ENCODE measurements around the gene SLC16A13. TPM values are rescaled to one million over a fixed set of nuclear protein-coding genes. Genes with fewer than 3 reads are reported as not detected.

SLC16A13 gene
- total and polyA plus RNA-seq, 4 donors = 2.3 to 43.2 (median 29.9) TPM

- TF ChIP-seq HNF4G (IDR thresholded peaks at IDR 0.05) (no peak), TAF1 (conservative IDR thresholded peaks at IDR 0.05) (no peak), YY1 (IDR thresholded peaks at IDR 0.05) (no peak), SP1 (IDR thresholded peaks at IDR 0.05) (no peak), GABPA (IDR thresholded peaks at IDR 0.05 in 1 of 2, conservative IDR thresholded peaks at IDR 0.05 in 1 of 2) (no peak), EGR1 (IDR thresholded peaks at IDR 0.05; ENCODE audit: low read depth in 2 of 2) (no peak)
- TF ChIP-seq, protein P1, sequence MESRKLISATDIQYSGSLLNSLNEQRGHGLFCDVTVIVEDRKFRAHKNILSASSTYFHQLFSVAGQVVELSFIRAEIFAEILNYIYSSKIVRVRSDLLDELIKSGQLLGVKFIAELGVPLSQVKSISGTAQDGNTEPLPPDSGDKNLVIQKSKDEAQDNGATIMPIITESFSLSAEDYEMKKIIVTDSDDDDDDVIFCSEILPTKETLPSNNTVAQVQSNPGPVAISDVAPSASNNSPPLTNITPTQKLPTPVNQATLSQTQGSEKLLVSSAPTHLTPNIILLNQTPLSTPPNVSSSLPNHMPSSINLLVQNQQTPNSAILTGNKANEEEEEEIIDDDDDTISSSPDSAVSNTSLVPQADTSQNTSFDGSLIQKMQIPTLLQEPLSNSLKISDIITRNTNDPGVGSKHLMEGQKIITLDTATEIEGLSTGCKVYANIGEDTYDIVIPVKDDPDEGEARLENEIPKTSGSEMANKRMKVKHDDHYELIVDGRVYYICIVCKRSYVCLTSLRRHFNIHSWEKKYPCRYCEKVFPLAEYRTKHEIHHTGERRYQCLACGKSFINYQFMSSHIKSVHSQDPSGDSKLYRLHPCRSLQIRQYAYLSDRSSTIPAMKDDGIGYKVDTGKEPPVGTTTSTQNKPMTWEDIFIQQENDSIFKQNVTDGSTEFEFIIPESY (IDR thresholded peaks at IDR 0.05) = no peak
Observed at GRCh38 chr17:7010523-7010922, 25.3 kb upstream of the SLC16A13 start (continued).

DNA sequence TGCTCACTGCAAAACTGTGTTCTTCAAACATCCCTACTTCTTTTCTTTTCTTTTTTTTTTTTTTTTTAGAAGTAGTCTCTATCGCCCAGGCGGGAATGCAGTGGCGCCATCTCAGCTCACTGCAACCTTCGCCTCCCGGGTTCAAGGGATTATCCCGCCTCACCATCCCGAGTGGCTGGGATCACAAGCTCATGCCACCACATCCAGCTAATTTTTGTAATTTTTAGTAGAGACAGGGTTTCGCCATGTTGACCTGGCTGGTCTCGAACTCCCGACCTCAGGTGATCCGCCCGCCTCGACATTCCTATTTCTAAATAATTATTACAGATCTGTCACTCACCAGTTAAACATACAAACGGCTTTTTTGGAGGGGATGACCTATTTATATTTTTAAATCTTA is 24.4 kb upstream of the SLC16A13 start:
- no peak overlapping the region for H3K27ac ChIP-seq (ENCODE audit: low read depth in 1 of 2, low read length in 2 of 2)
- peak overlapping the region; percentile 82 to 96 (median 95) for H3K4me3 ChIP-seq (ENCODE audit: low read depth in 1 of 3, low read length in 3 of 3)
- peaks cover 8 to 37% (median 28%) of the 10 kb centered on the region in 4 donors for H3K4me1 ChIP-seq (ENCODE audit: control insufficient read depth in 4 of 4, insufficient read depth in 4 of 4, low read length in 3 of 4)
- no peak for DNase-seq (ENCODE audit: low spot score)
- H3K9ac ChIP-seq (ENCODE audit: low read depth in 1 of 2, low read length in 2 of 2) = peak overlapping the region; percentile 92 to 99
- no peaks in the 10 kb centered on the region for H3K9me3 ChIP-seq (ENCODE audit: control insufficient read depth in 4 of 4, low read length in 3 of 4)
- no peaks in the 10 kb centered on the region for H3K27me3 ChIP-seq (ENCODE audit: control insufficient read depth in 4 of 4, insufficient read depth in 4 of 4, low read length in 3 of 4)
- 34% methylated on average over 14 of the region's 14 CpGs for WGBS
- H3K36me3 ChIP-seq (ENCODE audit: control insufficient read depth in 4 of 4, insufficient read depth in 3 of 4, low read depth in 1 of 4, low read length in 3 of 4) = peaks cover 0 to 7% (median 0%) of the 10 kb centered on the region in 4 donors
- TF ChIP-seq TAF1 (conservative IDR thresholded peaks at IDR 0.05) (no peak), GABPA (IDR thresholded peaks at IDR 0.05 in 1 of 2, conservative IDR thresholded peaks at IDR 0.05 in 1 of 2) (no peak), HNF4A (conservative IDR thresholded peaks at IDR 0.05) (peak; percentile 7 to 24)
- TF ChIP-seq, protein P2, sequence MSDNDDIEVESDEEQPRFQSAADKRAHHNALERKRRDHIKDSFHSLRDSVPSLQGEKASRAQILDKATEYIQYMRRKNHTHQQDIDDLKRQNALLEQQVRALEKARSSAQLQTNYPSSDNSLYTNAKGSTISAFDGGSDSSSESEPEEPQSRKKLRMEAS (IDR thresholded peaks at IDR 0.05) = no peak

DNA sequence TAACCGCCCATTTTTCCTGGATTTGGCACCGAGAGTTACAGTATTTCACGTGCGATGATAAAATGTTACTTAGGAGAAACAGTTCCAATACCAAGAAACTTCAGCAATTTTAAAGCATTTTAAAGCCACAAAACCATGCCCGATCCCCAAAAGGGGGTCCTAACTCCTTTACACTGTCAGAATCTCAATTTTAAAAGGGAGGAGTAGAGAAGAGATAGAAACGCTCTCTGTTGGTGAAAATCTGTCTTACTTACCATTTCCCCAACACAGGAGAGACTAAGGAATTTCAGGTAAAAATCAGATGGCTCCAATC is 23.9 kb upstream of the SLC16A13 start:
- no peaks in the 10 kb centered on the region for H3K9me3 ChIP-seq (ENCODE audit: control insufficient read depth in 4 of 4, low read length in 3 of 4)
- H3K4me1 ChIP-seq (ENCODE audit: control insufficient read depth in 4 of 4, insufficient read depth in 4 of 4, low read length in 3 of 4) = peaks cover 8 to 39% (median 28%) of the 10 kb centered on the region in 4 donors
- peak overlapping the region; percentile 82 to 96 (median 95) for H3K4me3 ChIP-seq (ENCODE audit: low read depth in 1 of 3, low read length in 3 of 3)
- peak overlapping the region; percentile 96 to 99 for H3K27ac ChIP-seq (ENCODE audit: low read depth in 1 of 2, low read length in 2 of 2)
- H3K27me3 ChIP-seq (ENCODE audit: control insufficient read depth in 4 of 4, insufficient read depth in 4 of 4, low read length in 3 of 4) = no peaks in the 10 kb centered on the region
- DNase-seq (ENCODE audit: low spot score) = no peak
- TF ChIP-seq, protein P2 (IDR thresholded peaks at IDR 0.05) = no peak
- TF ChIP-seq, protein P1 (IDR thresholded peaks at IDR 0.05) = no peak
- no peak for TF ChIP-seq JUND (IDR thresholded peaks at IDR 0.05)
- TF ChIP-seq FOXA1 (IDR thresholded peaks at IDR 0.05) = no peak
- no peak for TF ChIP-seq CTCF (IDR thresholded peaks at IDR 0.05; ENCODE audit: low read depth, low read length, missing input control)
- TF ChIP-seq YY1 (IDR thresholded peaks at IDR 0.05) = no peak
- no peak for TF ChIP-seq ATF3 (IDR thresholded peaks at IDR 0.05)
- TF ChIP-seq EGR1 (IDR thresholded peaks at IDR 0.05; ENCODE audit: low read depth in 2 of 2) = no peak
- TF ChIP-seq FOXA2 (IDR thresholded peaks at IDR 0.05) = no peak
- 1% methylated on average over 6 of the region's 6 CpGs for WGBS
- H3K36me3 ChIP-seq (ENCODE audit: control insufficient read depth in 4 of 4, insufficient read depth in 3 of 4, low read depth in 1 of 4, low read length in 3 of 4) = peaks cover 0 to 7% (median 0%) of the 10 kb centered on the region in 4 donors
- H3K9ac ChIP-seq (ENCODE audit: low read depth in 1 of 2, low read length in 2 of 2) = peak overlapping the region; percentile 92 to 99

Measured in liver (tissue), 9 donors.